GM03348 (cell line): ENCODE data around the gene KRT71.
"Not testable (repeated sequence)": the region's sequence is repeated elsewhere in the genome, so short reads cannot be mapped to it uniquely, and the experiment has no call there.

Experiments
- DNase-seq: peaks from one replicate; pipeline ENCODE4 v3.0.0; 2012; ENCODE audit warnings: low spot score

Gene KRT71

DNA sequence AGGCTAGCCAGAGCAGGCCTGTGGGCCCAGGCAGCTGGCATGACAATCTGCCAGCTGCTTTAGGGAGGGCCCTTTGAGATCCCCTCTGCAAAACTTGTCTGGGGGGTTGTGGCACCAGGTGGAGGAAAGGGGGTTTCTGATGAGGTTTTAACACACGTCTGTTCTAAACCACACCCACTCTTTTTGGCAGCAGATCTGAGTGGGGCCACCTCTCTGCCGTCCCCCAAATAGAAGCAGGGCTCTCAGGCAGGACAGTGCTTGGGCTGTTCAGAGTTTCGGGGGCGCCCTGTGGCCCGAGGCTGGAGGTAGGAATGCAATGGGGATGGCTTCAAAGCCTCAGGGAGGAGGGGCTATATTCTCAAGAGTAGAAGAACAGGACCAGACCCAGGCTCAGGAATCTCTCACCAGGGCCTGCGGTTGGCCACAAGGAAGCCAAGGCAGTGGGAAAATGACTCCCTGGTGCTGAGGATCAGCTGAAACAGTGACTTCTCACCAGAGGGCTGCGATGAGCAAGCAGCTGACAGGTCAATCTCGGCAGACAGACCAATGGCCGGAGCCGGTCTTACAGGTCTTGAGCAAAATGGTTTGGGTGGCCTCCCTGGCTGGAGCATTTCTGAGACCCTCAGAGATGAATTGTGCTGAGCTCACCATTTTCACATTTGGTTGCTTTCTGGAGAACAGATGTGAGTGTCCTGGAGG lies 31.2 kb downstream of the KRT71 start:
- no peak for DNase-seq

DNA sequence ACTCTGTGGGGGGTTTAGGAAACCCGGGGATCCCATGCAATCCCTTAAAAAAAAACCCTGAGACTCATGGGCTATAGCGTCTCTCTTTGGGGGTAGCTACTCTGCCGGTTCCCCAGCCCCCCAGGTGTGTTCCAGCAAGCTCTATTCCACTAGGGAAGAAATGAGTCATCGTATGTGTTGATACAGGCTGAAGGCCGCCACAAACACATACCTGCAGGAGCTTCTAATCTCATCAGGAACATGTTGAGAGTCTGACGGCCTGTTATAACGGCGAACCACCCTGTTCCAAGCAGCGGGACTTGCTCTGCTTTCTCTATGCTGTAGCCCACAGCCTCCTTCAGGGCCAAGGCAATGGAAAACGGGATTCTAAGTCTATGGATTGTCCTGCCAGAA lies 31.8 kb downstream of the KRT71 start:
- DNase-seq, result no peak

DNA sequence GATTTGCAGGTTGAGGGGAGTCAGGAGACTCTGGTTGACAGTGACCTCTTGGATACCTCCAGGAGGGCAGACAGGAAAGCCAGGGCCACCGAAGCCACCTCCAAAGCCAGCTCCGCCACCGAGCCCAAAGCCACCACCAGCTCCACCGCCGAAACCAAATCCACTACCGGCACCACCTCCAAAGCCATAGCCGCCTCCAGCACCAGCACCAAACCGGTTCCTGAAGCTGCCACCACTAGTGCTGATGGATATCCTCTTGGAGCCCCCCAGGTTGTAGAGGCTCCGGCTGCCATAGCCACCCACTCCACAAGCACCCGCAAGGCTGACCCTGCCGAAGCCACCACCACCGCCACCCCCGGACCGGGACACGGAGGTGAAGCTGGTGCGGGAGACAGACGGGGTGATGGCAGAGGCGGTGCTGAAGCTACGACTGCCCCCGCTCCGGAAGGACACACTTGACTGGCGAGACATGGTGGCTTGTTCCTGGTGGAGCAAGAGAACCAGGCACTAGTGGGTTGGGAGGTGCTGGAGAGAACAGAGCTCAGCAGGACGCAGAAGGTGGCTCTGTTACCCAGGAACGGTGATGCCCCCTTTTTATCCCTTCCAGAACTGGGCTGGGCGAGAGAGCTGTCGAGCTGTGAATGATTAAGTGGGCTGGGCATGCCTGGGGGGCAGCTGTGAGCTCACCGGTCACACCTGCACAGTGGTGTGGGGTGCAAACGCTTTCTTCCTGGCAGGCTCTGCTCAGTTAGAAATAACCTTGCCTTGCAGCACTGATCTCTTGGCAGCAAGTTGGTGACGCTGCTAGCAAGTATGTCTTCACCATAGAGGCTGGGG lies 32.9 kb downstream of the KRT71 start, which contains the start of gene KRT5:
Gene KRT5 (minus strand): TSS at position 569 of the 837 bp plus-strand sequence. CDS start 98 bp downstream, at position 471.
- no peak for DNase-seq

DNA sequence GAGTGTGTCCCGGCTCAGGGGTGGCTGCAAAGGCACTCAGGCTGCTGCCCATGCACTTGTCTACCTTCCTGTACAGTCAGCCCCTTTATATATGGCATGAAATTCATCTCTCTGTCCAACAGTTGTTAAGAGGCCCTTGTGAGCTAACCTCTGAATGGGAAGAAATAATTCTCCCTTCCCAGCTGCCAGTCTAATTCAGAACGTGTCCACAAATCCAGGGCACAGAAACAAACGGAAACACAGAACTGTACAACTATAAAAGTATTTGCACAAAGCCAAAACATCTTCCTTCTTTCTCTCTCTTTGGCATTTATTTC lies 33.6 kb downstream of the KRT71 start:
- DNase-seq, result no peak

DNA sequence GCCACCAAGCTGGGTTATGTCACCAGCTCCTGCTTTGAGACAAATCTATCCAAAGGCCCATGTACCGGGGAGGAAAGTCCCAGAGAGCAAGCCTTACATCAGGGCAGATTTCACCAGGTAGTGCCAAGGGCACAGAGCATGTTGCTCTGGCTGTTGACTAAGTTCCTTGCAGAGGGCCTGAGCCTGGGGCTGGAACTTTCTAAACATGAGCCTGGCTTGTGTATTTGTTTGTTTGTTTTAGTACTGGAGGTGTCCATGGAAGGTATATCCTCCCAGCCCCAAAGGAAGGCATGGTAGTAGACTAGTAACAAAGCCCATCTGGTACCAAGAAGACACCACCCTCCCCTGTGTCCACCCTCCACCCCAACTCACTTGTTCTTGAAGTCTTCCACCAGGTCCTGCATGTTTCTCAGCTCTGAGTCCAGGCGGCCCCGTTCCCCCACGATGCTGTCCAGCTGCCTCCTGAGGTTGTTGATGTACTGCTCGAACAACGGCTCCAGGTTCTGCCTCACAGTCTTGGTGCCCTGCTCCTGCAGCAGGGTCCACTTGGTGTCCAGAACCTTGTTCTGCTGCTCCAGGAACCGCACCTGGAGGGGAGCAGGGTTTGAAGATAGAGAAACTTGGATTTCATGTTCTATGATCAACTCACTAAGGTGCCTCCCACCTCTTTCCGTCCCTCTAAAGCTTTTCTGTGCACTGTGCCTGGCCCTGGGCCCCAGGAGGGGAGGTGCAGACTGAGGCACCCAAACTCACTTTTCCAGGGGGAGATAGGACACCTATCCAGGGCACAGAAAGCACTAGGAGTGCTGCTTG lies 34.2 kb downstream of the KRT71 start:
- no peak for DNase-seq

DNA sequence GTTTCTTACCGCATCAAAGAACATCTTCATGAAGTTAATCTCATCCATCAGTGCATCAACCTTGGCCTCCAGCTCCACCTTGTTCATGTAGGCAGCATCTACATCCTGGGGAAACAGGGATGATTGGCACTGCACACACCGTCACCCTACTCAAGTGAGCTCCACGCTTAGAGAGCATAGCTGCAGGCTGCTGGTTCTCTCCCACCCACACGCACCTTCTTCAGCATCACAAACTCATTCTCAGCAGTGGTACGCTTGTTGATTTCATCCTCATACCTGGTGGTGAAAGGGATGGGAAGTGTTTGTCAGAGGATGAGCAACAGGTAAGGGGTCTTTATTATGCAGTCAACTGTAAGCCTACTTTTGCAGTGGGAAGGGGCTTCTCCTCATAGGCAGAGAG lies 35.1 kb downstream of the KRT71 start:
- DNase-seq, result no peak

DNA sequence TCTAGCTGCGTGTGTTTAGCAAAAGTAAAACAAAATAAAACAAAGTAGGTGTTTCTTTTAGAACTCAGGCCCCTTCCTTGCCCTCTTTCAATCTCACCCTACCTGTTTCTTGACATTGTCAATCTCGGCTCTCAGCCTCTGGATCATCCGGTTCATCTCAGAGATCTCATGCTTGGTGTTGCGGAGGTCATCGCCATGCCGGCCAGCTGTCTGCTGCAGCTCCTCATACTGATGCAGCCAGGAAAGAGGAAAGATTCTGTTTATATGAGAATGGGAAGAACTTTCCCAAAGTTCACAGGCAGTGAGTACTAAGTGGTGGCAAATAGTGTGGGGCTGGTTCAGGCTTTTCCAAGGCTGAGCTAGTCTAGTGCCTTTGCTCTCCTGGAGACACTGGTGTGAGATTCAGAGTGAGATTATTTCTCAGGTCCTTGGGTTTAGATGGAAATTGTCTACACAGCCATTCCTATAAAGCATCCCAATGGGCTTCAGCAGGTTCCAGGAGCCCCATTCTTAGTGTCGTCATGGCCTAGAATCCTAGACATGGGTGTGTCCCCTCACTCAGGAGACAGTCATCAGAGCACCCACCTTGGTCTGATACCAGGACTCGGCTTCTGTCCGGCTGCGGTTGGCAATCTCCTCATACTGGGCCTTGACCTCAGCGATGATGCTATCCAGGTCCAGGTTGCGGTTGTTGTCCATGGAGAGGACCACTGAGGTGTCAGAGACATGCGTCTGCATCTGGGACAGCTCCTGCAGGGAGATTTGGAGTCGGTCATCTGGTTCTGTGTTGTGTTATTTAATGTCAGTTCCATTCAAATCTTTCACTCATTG lies 35.7 kb downstream of the KRT71 start:
- no peak for DNase-seq

DNA sequence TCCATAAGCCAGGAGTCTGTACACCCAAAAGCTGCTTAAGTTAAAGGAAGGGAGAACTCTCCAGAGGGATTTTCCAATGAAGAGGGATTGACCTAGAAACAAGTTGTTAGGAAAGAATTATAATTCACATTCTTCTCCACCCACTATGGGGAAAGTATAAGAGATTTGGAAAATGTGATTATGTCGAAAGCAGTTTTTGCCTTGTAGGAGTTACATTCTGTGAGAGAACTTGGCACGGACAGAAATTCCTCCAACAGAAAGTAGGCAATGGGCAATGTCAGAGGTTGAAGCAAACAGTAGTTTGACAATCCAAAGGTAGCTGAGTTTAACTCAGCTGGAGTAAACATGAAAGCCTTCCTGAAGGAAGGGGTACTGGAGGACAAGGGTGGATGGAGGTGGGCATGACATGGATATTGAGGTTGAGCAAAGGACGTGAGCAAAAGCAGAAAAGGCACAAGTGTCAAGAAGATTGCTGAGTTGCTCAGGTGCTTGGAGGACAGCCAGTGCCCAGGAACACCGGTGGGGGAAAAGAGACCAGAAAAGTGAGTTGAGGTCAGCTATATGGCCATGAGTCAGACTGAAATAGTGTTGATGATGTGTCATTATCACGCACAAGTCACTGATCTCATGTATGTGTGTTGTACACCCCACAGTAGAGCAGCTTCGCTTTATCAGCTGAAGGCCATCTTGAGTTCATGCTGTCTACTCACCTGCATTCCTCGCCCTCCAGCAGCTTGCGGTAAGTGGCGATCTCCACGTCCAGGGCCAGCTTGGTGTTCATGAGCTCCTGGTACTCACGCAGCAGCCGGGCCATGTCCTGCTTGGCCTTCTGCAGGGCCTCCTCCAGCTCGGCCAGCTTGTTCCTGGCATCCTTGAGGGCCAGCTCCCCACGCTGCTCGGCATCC lies 36.8 kb downstream of the KRT71 start:
- DNase-seq, result no peak

DNA sequence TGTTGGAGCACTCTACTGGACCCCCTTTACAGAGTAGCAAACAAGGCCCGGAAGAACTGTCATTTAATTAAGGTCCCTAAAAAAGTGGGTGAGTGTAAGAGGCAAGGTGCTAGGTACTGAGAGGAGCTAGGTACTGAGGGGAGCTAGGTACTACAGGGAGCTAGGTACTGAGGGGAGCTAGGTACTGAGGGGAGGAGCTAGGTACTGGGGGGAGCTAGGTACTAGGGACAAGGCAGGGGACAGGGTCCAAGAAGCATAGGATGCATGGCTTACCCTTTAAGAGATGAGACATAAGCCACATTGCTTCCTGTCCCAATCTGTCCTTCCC lies 37.7 kb downstream of the KRT71 start:
- DNase-seq, result no peak

DNA sequence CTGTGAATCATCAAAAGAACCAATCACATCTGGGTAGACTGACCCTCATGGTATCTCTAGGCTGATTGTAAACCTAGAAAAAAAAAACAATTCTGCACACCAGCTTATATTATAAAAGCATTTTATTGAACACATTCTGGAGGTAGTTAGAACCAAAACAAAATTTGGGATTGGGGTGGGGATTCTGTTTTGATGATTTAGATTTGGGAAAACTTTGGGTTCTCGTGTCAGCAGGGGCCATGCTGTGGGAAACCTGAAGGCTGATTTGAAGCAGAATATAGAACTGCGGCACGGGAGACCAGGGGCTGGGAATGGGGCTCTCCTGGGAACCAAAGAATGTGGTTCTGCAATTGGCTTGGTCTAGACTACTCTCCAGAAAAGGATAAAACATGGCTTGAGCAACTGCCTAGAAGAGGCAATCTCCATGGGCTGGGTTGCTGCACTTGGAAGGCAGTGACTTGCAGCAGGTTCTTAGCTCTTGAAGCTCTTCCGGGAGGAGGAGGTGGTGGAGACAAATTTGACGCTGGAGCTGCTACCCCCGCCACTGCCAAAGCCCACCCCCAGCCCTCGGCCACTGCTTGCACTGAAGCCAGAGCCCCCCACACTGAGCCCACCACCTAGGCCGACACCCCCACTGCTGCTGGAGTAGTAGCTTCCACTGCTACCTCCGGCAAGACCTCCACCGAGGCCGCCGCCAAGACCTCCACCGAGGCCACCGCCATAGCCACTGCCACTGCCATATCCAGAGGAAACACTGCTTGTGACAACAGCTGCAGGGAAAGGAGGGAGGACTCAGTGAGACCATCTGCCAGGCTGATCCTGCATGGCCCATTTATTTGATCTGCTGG lies 38.2 kb downstream of the KRT71 start:
- DNase-seq, result no peak

DNA sequence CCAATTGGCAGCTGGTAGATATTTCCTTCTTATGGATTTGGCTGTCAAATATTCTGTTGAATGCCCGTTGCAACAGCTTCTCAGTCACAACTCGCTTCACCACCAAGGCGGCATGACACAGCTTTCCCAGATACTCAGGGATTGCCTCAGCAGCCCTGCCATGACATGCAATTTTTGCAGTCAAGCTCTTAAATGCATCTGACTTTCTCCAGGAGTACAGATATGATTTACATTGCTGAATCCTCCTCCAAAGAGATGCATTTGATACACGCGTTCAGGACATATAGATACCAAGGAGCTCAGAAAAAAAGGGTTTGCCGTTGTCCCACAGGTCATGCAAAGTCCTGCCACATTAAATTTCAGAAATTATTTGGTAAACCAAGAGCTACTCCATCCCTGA lies 39.2 kb downstream of the KRT71 start:
- DNase-seq, result no peak

DNA sequence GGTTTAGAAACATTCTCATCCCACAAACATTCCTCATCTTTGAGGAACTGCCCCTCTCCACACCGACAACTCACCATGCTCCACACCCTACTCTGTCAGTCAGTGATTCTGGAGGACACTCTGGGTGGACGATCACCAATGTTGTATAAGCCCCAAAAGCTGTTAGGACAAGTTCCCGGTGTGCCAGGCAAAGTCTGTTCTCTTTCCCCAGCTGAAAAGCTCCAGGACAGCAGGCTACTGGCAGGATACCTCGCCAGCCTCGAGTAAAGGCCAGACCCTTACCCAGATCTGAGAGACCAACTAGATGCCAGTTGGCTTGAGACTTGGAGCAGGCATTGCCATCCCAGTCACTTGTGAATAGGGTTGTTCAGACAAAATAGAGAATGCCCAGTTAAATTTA lies 44.7 kb downstream of the KRT71 start:
- DNase-seq, result no peak

DNA sequence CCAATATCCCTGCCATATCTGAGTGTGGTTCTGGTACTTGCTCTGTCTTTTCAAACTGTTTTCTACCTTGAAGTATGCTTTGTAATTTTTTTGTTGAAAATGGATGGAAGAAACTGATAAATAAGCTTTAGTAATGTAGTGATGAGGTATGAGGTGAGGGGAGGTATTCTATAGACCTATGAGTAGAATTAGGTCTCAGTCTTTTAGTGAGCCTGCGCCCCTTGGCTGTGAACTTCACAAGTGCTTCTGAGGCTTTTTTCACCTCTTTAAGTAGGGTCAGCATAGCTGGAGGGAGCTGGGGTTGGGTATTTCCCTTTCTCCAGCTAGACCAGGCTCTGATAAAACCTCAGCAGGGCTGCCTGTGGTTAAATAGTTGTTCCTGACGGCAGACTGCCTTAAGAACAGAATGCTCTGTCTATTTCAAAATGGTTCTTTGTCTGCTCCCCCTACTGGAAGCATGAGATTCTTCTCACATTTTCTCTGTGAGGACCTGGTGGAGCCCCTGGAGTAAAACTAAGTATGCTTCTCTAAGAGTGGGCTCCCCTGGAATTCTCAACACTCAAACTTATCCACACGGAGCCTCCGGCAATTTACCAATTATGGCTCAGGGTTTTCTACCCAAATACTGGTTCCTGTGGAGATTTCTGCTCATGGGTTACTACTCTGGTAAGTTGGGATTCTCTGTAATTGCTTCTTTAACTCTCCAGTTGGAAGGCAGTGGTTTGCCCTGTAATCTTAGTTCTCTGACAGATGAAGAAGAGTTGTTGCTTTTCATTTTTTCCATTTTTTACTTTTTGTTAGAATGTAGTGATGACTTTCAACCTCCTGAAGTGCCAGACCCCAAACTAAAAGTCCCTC lies 45.9 kb downstream of the KRT71 start:
- peak; percentile 79 for DNase-seq

DNA sequence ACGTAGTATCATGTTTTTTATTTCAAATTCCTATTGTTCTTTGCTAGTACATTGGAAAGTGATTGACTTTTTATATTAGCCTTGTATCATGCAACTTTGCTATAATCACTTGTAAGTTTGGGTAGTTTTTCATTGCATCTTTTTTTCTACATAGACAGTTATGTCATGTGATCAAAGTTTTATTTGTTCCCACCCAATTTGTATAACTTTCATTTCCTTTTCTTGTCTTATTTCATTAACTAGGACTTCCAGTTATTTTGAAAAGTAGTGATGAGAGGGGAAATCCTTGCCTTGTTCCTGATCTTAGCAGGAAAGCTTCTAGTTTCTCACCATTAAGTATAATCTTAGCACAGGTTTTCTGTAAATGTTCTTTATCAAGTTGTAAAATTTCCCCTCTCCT lies 50.1 kb downstream of the KRT71 start:
- DNase-seq, result no peak

DNA sequence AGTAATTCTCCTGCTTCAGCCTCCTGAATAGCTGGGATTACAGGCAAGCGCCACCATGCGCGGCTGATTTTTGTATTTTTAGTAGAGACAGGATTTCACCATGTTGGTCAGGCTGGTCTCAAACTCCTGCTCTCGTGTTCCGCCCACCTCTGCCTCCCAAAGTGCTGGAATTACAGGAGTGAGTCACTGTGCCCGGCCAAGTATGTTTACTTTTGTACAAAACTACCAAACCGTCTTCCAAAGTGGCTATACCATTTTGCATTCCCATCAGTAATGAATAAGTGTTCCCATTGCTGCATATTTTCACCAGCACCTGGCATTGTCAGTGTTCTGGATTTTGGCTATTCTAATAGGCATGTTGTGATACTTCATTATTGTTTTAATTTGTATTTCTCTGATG lies 51.5 kb downstream of the KRT71 start:
- no peak for DNase-seq

DNA sequence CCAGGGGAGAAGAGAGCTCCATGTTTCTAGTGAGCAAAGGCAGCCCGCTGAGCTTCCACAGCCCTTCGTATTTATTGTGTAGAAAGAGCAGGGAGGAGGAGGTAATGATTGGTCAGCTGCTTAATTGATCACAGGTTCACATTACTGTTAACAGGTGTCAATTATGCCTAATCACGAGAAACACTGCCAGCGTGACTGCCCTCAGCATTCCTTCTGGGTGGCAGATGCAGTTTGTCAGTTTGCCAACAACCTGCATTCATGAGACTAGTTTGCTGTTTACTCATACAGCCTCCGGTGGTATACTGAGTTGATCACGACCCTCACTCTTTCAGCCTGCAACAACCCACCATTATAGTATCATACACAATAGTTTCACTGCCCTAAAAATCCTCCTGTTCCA lies 52.4 kb downstream of the KRT71 start:
- DNase-seq, result not testable (repeated sequence)

DNA sequence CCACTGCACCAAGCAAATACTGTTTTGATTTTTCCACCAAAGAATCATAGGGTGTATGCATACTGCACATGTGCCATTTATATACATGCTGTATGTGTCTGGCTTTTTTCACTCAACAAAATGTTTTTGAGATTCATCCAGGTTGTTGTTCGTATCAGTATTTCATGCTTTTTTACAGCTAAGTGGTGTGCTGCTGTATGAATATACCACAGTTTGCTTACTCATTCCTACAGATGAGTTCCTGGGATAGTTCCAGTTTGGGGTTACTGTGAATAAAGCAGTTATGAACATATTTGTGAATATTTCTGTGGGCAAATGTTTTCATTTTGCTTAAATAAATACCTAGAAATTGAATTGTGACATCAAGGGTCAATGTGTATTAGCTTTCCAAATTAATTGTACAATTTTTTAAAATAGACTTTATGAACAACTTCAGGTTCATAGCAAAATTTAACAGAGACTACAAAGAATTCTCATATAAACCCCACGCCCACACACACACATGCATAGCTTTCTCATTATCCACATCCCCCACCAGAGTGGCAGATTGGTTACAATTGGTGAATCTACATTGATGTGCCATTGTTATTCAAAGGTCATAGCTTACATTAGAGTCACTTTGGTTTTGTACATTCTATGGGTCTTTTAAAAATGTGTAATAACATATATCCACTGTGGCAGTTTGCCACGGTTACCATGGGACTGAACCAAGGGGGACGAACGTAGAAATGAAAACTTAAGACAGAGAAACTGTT lies 53.0 kb downstream of the KRT71 start:
- no peak for DNase-seq

DNA sequence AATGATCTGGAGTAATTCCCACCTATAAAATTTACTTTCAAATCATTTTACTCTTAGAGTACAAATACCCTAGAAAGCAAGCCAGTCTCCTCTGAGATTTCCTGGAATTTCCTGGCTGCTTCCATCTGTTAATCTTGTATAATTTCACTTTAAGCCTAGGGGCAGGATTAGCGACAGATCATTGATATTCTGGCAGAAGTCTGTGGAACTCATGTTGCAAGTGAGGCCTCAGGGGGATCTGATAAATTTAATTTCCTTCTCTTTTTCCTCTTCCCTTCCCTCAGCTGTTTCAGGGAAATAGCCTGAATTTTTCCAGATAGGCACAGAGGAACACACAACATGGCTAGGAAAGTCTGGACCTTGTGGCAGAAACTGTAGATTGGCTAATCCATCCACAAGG lies 54.0 kb downstream of the KRT71 start:
- no peak for DNase-seq
